ENCODE results near the gene CTIF.

CTIF gene

GRCh38 chr18:48732767-48733424, 194.1 kb downstream of the CTIF start:
- no peak for DNase-seq (ENCODE audit: low spot score)

GRCh38 chr18:48733643-48734253, 194.9 kb downstream of the CTIF start:
- DNase-seq (ENCODE audit: low spot score): no peak

- no peak for DNase-seq (ENCODE audit: low spot score)
Observed at GRCh38 chr18:48734460-48734859, 195.6 kb downstream of the CTIF start.

- no peak for DNase-seq (ENCODE audit: low spot score)
Observed at GRCh38 chr18:48735080-48735676, 196.3 kb downstream of the CTIF start.

GRCh38 chr18:48735681-48736255, 196.9 kb downstream of the CTIF start:
- DNase-seq (ENCODE audit: low spot score): no peak

- no peak for DNase-seq (ENCODE audit: low spot score)
Observed at GRCh38 chr18:48736321-48737260, 197.8 kb downstream of the CTIF start.

- no peak for DNase-seq (ENCODE audit: low spot score)
Observed at GRCh38 chr18:48739266-48740067, 200.6 kb downstream of the CTIF start.

GRCh38 chr18:48740068-48740440, 201.2 kb downstream of the CTIF start:
- no peak for DNase-seq (ENCODE audit: low spot score)

GRCh38 chr18:48740851-48741485, 202.1 kb downstream of the CTIF start:
- DNase-seq (ENCODE audit: low spot score): no peak

- no peak for DNase-seq (ENCODE audit: low spot score)
Observed at GRCh38 chr18:48741866-48742265, 203.0 kb downstream of the CTIF start.

GRCh38 chr18:48742304-48742703, 203.5 kb downstream of the CTIF start:
- no peak for DNase-seq (ENCODE audit: low spot score)

- DNase-seq (ENCODE audit: low spot score): peak; percentile 79
Observed at GRCh38 chr18:48742706-48743475, 204.1 kb downstream of the CTIF start.

- no peak for DNase-seq (ENCODE audit: low spot score)
Observed at GRCh38 chr18:48743886-48744285, 205.1 kb downstream of the CTIF start.

GRCh38 chr18:48745293-48745692, 206.5 kb downstream of the CTIF start:
- no peak for DNase-seq (ENCODE audit: low spot score)

- peak; percentile 75 for DNase-seq (ENCODE audit: low spot score)
Observed at GRCh38 chr18:48749768-48750167, 210.9 kb downstream of the CTIF start.

GRCh38 chr18:48750485-48751175, 211.8 kb downstream of the CTIF start:
- no peak for DNase-seq (ENCODE audit: low spot score)

GRCh38 chr18:48751727-48752468, 213.1 kb downstream of the CTIF start:
- DNase-seq (ENCODE audit: low spot score): no peak

GRCh38 chr18:48752478-48752877, 213.6 kb downstream of the CTIF start:
- DNase-seq (ENCODE audit: low spot score): no peak

GRCh38 chr18:48752928-48753327, 214.1 kb downstream of the CTIF start:
- DNase-seq (ENCODE audit: low spot score): no peak

Measured in AG08396 (cell line).